DND-41 (cell line): ENCODE measurements around the gene CPLX1.

Experiments
- CTCF ChIP-seq: IDR thresholded peaks from 2 replicates; pipeline ENCODE4 v1.5.1; 2012; ENCODE audit warnings: borderline replicate concordance, low read length, moderate library complexity, mild to moderate bottlenecking; ENCODE audit not compliant: poor library complexity, severe bottlenecking; ENCODE audit errors: extremely low read depth
- EZH2 ChIP-seq: IDR thresholded peaks from 3 replicates; pipeline ENCODE4 v1.6.1; 2012; ENCODE audit warnings: borderline replicate concordance, low read depth, mild to moderate bottlenecking, moderate library complexity, low read length, inconsistent platforms; ENCODE audit not compliant: severe bottlenecking

DNA sequence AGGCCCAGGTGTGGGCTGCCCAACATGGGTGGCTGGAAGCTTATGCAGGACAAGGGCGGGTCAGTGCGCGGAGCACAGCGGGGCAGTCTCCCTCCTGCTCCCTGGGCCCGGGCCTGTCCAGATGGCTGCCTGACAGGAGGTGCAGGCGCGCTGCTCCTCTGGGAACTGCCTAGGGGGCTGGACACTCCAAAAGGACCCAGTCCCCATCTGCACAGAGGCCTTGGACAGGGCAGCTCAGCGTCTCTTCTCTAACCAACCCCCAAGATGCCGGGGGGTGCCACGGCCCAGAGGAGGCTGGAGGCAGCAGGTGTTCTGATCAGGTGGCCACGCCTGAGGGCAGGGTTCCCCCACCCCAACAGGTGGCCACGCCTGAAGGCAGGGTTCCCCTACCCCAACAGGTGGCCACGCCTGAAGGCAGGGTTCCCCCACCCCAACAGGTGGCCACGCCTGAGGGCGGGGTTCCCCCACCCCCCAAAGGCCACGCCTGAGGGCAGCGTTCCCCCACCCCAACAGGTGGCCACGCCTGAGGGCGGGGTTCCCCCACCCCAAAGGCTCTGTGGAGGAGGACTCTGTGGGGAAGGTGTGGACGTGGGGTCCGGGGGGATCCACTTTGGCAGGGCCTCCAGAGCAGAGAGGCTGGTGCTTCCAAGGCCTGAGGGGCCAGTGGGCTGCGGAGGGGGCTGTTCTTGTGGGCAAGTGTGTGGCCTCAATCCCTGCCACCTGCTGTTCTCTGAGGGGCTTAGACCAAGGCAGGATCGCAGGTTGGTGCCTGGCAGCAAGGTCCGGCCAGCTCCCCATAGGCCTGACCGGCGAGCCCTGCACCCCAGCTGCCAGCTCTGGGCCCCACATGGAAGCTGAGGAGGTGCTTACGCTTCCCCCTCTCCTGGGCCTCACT is 36.1 kb downstream of the CPLX1 start:
- TF ChIP-seq CTCF (no peak), EZH2 (no peak)
